ENCODE data around the gene C18orf63.
A peak's percentile ranks its signal among the peaks of the same experiment; 100 is the strongest.
"Not testable (repeated sequence)": the region's sequence is repeated elsewhere in the genome, so short reads cannot be mapped to it uniquely, and the experiment has no call there.

The C18orf63 gene

DNA sequence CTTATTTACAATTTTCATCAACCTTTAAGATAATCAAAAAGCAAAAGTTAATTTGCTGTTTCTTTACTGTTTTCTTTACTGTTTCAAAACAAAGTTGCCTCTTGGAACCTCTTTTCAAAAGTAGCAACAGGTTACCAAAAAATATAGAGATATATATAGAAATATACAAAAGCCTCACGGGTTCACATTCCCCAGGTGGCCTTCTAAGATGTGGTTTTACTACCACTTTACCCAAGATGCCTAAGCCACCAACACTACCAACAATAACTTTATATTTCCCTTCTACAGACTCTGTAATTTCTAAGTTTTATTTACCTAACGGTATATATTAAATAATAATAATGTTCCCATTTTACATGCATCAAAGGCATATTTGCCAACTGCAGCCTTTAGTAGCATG, 28.8 kb upstream of the C18orf63 start:
- no peak for DNase-seq

DNA sequence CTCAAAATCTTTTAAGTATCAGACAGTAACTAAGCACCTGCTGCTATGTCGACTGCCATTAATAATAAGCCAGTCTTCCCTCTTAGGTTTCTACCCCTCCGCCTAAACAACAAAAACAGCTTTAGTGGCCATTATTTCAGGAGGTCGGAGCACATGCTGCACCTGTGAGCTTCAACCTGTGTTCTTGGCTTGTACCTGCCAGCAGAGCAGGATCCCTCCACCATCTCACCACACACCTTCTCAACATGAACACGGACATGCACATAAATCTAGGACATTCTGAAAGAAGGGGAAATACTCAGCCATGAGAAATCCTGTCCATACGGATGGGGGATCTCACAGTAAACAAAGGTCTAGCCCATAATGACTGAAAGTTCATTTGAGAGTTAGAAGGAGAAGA, 27.6 kb upstream of the C18orf63 start:
- no peak for DNase-seq

DNA sequence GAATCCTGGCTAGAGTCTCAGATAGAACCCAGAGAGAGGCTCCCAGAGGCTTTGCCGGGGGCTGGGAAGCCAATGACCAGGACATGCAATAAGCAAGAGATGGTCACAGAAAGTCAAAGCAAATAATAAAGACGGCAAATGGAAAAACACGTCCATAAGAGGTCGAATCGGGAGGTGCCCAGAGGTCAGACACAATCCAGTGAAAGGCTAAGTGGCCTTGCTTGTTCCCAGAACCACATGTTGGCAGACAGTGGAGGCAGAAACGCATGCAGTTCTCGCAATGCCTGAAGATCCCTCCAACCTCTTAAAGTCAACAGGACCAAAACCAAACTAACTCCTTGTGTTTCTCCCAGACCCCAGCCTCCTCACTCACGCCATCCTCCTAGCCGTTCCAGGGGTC, 26.9 kb upstream of the C18orf63 start:
- no peak for DNase-seq

DNA sequence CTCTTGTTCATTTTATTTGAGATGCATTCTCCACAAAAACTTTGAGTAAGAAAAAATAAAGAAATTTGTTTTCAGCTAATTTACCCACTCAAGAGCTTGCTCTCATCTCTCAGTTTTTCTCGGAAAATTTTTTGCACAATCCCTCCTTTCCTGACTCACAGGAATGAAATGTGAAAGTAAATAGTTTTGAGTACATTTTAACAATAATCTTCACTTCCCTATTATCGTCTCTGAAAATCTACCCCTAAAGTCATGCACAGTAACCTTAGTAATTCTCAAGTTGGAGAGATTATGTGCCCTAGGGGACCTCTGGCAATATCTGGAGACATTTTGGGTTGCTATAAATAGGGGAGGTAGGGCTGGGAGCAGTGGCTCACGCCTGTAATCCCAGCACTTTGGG, 26.5 kb upstream of the C18orf63 start:
- no peak for DNase-seq

DNA sequence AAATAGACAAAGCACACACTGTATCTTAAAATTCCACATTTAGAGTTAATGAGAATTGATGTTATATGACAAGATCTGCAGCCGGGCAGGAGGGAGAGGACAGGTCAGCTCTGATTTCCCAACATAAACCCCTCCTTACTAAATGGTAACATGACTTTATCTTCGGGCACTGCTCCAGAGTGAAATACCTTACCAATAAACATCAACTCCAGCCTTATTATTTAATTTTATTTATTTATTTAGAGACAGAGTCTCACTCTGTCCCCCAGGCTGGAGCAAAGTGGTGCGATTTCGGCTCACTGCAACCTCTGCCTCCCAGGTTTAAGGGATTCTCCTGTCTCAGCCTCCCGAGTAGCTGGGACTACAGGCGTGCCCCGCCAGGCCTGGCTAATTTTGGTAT, 25.6 kb upstream of the C18orf63 start:
- no peak for DNase-seq

DNA sequence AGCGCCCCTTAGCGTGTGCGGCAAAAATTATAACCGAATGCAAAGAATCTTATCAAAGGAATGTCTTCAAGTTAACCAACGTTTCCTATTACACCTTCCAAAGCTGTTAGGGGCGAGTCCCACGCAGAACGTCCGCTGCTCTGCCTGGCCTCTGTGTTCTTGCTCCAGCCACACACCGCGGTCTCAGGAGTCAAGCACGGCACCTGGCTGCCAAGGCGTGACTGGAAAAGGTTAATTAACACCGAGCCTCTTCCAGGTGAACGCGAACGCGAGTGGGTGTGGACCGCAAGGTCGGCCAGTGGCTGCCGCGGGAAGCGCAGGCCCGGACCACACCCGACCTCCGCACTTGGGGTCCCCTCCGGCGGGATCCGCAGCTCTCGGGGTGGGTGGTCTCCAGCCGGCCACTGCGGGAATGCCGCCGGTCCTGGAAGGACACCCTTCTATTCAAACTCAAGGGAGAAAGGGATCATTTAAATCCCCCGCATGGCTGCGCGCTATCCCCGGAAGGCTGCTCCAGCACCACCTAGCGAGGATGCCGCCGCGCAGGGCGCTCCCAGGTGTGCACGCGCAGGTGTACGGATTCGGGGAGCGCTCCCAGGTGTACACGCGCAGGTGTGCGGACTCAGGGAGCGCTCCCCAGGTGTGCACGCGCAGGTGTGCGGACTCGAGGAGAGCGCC, 24.7 kb upstream of the C18orf63 start:
- peak; percentile 77 for DNase-seq

DNA sequence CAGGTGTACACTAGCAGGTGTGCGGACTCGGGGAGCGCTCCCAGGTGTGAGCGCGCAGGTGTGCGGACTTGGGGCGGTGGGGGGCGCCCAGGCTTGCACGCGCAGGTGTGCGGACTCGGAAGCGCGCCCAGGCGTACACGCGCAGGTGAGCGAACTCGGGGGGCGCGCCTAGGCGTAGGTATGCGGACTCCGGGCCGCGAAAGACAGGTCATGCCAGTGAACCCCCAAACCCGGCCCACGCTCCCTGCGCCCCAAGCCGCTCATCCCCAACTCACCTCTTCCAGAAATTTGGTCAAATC, 24.2 kb upstream of the C18orf63 start:
- DNase-seq, result no peak

DNA sequence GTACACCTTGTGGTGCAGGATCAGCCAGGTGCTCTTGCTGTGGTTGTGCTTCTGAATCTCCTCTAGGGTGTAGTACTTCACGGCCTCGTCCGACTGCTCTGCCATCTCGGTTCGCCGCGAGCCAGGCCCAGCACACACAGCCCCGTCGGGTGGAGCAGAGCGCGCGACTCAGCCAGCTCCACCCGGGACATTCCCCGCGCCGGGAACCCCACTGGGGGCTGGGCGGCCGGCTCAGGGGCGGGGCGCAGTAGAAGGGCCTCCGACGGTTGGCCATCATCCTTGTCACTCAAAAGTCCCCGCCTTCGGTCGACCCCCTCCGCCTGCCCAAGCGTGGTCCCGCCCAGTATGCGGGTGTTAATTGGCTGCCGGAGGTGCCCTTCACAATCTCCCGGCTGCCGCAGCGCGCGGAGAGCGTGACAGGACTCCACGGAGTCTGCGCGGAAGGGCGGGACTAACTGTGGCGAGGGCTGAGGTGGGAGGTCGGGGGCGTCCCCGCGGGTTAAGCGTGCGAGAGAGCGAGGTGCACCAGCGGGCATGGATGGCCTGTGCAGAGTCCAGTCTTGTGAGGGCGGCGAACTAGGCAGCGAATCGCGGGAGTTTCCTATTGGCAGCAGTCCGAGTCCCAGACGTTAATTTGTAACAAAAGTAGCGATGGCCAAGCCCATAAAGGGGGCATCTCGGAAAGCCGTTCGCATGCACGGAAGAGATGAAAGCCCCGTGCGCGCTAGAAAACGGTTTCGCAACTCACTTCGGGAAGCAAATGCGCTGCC, 23.7 kb upstream of the C18orf63 start, which contains the start of gene CYB5A:
Gene CYB5A (minus strand): TSS at position 193 of the 770 bp plus-strand sequence. CDS start 88 bp downstream, at position 105.
- peak; percentile 96 for DNase-seq

DNA sequence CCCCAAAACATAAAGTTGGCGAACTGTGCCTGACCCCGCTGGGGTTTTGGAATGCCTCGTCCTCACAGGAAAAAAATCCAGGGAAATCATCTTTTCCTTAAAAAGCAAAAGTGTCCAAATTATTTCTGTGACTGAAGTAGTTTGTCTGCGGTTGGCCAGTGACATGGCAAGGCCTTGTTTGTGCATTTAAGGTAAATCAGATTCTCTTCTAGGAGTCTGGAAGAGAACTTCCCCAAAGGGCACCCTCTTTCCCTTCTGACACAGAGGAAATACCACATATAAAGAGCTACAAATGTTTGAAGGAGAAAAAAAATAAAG, 23.1 kb upstream of the C18orf63 start:
- DNase-seq, result no peak

DNA sequence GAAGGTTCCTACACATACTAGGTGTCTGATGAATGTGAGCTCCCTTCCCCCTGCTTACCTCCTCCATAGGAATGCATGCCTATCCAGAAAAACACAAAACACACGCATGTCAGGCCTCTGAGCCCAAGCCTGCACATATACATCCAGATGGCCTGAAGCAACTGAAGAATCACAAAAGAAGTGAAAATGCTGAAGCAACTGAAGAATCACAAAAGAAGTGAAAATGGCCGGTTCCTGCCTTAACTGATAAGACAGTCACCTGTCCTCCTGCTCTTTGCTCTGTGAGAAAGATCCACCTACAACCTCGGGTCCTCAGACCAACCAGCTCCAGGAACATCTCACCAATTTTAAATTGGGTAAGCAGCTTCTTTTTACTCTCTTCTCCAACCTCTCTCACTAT, 22.7 kb upstream of the C18orf63 start:
- DNase-seq, result not testable (repeated sequence)

DNA sequence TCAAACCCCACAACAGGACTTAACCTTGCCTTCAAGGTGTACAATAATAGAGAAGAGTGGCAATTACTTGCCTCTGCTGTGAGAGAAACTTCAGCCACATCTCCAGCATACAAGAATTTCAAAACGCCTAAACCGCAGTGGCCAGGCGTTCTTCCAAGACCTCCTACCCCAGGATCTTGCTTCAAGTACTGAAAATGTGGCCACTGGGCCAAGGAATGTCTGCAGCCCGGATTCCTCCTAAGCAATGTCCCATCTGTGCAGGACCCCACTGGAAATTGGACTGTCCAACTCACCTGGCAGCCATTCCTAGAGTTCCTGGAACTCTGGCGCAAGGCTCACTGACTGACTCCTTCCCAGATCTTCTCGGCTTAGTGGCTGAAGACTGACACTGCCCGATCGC, 21.1 kb upstream of the C18orf63 start:
- DNase-seq, result no peak

DNA sequence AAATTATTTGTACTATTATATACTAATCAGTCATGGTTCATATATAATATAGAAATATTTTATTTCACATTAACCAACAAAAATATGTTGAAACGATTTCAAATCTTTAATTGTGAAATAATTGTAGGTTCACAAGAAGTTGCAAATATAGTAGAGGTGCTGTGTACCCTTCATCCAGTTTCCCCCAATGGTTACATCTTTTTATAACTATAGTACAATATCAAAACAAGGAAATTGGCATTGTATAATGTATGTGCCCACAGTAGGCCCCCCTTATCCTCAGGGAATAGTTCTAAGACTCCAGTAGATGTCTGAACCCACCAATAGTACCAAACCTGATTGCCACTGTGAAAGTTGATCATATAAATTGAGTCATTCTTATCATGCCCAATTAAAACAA, 16.5 kb upstream of the C18orf63 start:
- no peak for DNase-seq

DNA sequence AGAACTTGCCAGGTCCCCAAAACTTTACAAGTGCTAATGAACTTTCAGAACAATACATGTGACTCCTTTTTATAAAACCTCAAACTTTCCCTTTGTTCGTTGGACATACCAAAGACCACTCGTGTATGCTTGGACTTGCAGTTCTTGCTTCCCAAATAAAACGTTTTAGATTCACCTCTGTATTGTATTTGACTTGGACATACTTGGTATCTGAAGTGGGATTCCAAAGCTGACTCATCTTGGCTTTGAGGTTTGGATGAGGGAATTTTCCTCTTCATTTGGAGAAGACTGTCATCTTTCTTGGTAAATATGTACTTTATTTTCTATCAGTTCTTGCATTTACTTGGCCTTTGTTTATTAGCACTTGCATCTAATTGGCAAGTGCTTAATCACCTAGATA, 15.9 kb upstream of the C18orf63 start:
- DNase-seq, result no peak

DNA sequence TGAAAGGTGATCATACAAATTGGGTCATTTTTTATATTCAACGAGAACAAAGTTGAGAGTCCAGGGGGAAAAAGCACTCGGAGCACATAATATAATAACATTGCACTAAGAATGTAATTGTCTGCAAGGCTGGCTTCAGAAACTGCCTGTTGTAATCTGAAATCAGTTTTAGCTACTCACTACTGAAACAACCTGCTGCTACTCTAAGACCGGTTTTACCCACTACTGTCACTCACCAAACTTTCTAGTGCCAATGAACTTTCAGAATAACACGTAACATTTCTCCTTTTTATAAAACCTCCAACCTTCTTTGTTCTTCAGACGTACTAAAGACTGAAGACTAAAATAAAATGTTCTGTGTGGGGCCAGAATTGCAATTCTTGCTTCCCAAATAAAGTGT, 12.3 kb upstream of the C18orf63 start:
- DNase-seq, result no peak

DNA sequence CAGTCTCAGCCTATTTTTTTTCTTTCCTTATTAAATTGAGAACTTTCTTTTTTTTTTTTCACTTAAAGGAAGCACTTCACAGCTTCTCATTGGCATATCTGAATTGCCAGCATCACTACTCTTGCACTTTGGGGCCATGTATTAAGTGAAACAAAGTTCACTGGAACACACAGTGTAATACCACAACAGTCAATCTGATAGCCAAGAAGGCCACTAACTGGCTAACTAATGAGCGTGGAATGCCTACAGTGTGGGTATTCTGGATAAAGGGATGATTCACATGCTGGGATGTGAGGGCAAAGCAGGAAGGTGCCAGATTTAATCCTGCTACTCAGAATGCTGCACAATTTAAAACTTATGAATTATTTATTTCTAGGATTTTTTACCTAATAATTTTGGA, 11.7 kb upstream of the C18orf63 start:
- no peak for DNase-seq

DNA sequence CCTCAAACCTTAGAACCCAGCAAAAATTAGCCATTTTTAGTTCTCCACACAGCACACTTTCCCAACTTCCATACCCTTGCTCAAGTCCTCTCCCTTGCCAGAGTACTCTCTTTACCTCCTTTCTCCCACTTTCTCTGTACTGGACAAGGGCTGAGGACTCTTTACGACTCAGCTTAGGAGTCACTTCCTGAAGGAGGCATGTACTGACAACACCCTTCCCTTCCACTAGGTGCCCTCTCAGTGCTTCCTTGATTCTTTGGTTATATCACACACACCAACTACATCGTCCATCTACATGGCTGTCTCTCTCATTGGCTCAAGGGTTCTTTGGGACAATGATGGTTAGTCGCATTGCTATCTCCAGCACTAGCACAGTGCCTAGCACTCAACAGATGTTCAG, 5.2 kb upstream of the C18orf63 start:
- peak; percentile 42 for DNase-seq

DNA sequence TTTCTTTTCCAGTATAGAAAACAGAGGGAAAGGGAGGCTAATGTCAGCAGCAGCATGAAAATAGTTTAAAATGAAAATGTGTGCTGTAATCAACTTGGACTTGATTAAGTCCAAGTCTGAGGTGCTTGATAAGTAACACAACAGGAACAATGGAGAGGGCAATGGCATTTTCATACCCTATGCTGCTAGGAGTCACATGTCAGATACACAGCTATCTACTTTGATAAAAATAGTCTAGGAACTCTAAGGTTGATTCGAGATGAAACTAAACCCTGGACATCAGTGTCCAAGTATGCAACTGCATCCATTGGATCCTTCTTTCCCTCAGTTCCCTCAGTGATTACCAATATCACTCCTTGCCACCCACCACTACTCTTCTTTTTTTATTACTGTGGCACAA, 4.6 kb upstream of the C18orf63 start:
- DNase-seq, result no peak

DNA sequence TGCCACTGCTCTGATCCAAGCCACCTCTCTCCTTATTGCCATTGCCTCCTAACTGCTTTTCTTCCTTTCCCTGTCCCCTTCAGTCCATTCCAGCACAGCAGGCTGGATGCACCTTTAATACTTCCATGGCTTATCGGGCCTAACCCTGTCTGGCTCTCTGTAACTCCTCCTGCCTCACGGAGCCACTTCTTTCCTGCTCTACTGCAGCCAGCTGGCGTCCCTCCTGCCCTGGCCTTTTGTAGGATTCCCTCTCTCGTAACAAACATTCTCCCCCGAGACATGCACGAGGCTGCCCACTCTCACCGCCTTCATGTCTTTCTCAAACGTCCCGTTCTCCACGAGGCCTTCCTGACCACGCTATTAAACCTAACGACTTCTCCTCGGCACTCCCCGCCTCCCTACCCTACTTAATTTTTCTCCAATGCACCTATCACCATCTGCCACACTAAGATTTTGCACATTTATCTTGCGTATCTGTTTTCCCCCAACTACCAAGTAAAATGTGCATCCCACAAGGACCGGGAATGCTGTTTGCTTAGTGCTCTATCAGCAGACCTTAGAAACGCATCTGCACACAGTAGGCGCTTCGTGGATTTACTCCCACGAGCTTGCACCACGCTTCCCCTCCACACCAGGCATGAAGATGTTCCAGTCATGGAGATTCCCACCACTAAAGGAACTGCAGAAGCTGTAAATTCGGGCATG, 728 bp upstream of the C18orf63 start:
- no peak for DNase-seq

DNA sequence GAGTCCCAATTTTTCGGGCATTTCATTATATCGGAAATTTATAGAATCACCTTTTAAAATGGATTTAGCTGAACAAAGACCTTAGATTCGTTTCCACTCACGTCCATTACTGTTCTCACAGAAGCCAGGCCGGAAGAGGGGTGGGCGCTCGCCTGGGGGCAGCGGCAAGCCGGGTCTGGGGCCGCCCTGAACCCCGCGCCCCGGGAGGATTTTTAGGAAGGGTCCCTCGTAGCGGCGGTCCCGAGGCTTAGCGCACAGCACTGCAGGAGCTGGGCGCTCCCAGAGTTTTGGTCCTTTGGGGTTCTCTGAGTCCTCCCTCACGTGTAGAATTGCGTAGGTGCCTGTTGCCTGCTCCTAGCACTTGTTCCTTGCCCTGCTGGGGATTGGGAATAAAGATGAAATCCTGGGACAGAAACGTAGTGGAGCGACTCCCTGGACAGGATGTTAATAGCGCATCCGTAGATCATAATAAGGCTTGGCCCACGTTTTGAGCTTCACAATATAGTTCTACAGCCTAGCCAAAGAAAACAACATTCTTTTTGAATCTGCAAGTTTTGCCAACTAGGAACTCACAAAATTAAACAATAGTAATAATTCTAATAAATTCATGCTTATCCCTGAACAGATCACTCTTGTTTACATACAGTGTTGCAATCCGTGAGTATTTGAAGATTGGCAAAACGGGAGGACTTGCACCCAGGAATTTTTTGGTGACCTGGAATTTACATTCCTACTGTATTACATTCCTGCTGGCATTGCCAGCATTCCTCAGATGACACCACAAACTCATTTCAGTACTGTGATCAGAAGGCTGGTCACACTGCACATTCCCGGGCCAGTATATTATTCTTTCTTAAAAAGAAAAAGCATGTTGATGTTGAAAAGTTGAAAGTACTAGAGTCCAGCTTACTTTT, 875 bp downstream of the C18orf63 start:
- DNase-seq, result no peak

DNA sequence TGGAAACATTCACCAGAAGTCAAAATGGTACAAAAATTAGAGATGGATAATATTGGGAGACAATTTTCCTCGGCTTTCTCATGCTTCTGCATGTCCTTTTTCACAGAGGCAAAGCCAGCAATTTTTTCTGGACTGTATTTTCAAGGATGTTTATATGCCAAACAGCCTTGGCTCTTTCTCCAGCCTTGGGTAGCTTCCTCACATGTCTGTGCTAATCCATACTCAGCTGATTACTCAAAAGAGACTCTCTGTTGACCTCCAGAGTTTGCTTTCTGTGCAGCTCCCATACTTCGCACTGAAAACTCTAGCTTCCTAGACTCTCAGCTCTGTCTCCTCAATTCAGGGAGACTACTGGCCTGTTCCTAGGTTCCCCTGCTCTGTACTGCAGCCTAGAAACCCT, 10.6 kb downstream of the C18orf63 start:
- DNase-seq, result no peak

DNA sequence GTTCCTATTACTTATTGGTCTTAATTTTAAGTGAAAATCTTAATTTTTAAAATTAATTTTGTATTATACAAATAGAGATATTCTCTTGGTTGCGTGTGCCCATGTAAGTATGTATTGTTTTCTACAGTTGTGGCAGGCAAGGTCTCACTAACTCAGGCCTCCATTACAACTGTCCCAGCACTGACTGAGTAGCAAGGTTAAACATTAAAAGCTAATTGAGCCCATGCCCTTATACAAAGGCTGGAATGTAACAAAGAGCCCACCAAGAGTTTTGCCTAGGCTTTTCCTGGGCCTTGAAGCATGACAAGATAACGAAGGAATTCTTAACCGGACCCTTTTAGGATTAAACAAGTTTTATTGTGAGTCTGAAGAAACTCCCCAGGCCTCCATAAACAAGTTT, 11.2 kb downstream of the C18orf63 start:
- not testable (repeated sequence) for DNase-seq

DNA sequence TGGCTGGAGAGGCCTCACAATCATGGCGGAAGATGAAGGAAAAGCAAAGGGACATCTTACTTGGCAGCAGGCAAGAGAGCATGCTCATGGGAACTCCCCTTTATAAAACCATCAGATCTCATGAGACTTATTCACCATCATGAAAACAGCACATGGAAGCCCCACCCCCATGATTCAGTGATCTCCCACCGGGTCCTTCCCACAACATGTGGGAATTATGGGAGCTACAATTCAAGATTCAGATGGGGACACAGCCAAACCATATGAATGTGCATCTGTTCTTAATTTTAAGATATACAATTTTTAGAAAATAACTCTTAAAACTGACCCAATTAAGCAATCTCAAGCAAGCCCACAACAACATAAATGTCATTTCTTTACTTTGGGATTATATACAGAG, 12.6 kb downstream of the C18orf63 start:
- DNase-seq, result no peak

DNA sequence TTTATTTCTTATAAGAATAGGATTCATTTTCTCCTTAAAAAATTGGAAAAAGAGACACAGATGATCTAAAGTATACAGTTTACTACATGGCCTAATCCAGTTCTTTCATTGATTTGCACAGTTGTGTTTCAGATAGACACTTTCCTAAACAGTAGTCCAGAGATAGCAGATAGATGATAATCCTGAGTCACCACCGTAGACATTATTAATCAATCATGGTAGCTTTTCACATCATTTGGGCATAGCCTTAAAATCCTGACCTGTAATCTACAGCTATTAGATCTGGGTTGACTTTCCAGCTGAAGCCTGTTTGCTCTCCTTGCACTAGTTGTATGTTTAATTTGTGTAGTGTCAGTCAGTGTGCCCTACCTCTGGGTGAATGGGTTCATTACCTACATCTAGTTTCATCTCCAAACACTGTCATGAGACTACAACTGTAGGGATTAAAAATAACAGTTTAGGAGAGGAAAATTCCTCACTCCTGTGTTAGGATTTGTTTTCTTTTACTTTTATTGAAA, 14.1 kb downstream of the C18orf63 start:
- no peak for DNase-seq
